ENCODE data around the gene MCOLN1.

- no peak for TF ChIP-seq CTCF (optimal IDR thresholded peaks at IDR 0.05 in 1 of 3, IDR thresholded peaks at IDR 0.05 in 1 of 3, conservative IDR thresholded peaks at IDR 0.05 in 1 of 3; ENCODE audit: extremely low read depth in 1 of 3, insufficient read depth in 2 of 3, low read length in 3 of 3)
- TF ChIP-seq EZH2 (IDR thresholded peaks at IDR 0.05; ENCODE audit: low read length) = no peak
These were observed 2.0 kb upstream of the MCOLN1 start for GRCh38 chr19:7520131-7521051.

Measured in keratinocyte (primary cell).